Measurements from ENCODE around the gene SGSM1.
"Not testable (repeated sequence)": the region's sequence is repeated elsewhere in the genome, so short reads cannot be mapped to it uniquely, and the experiment has no call there.

Gene SGSM1

DNA sequence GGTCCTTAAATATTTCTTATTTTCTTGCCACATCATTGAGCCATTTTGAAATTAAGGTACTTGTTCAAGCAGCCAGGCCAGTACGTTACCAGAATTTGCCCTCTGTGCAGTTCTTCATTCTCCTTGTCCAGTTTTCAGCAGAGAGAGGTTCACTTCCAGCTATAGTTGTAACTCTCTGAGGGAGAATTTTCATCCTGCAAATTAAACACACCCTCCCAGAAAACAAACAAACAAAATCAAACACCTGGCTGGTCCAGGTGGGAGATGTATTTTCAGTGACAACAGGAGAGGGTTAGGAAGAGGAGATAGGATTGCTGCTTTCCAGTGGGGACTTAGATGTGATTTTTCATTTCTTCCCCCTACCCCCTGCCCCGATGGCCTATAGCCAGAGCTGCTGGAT lies 95.4 kb downstream of the SGSM1 start:
- no peak for DNase-seq (ENCODE audit: low spot score)

DNA sequence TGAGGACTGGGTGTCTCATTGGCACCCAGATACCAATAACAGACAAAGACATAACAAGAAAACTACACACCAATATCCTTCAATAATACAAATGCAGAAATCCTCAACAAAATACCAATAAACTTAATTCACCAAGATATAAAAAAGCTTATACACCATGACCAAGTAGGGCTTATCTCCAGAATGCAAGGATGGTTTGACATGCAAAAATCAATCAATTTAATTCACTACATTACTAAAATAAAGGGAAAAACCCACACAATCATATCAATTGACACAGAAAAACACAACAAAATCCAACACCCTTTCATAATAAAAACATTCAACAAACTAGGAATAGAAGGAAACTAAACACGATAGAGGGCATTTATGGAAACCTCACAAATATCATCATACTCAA lies 99.9 kb downstream of the SGSM1 start:
- no peak for DNase-seq (ENCODE audit: low spot score)

DNA sequence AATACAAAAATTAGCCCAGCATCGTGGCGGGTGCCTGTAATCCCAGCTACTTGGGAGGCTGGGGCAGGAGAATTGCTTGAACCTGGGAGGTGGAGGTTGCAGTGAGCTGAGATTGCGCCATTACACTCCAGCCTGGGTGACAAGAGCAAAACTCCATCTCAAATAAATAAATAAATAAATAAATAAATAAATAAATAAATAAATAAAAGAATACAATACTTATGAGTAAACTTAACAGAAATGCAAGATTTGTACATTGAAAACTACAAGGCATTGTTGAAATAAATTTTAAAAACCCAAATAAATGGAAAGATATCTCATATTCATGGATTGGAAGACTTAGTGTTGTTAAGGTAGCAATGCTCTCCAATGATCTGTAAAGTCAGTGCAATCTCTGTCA lies 101.1 kb downstream of the SGSM1 start:
- DNase-seq (ENCODE audit: low spot score), result not testable (repeated sequence)

DNA sequence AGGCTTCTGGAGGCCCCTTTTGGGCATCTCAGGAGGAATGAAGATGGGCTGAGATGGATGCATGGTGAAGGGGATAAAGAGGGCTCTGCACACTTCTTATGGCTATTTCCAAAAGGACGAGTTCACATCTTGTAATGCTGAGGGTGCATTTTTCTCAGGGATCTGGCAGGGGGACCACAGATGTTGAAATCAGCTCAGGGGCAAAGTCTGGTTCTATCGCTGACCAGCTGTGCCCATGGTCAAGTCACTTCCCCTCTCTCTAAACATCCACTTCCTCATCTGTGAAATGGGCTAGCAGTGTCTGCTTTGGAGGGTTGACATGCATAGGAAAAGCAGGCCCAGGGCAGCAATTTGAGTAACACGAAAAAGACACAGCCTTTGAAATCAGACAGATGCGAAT lies 114.0 kb downstream of the SGSM1 start:
- no peak for DNase-seq (ENCODE audit: low spot score)

DNA sequence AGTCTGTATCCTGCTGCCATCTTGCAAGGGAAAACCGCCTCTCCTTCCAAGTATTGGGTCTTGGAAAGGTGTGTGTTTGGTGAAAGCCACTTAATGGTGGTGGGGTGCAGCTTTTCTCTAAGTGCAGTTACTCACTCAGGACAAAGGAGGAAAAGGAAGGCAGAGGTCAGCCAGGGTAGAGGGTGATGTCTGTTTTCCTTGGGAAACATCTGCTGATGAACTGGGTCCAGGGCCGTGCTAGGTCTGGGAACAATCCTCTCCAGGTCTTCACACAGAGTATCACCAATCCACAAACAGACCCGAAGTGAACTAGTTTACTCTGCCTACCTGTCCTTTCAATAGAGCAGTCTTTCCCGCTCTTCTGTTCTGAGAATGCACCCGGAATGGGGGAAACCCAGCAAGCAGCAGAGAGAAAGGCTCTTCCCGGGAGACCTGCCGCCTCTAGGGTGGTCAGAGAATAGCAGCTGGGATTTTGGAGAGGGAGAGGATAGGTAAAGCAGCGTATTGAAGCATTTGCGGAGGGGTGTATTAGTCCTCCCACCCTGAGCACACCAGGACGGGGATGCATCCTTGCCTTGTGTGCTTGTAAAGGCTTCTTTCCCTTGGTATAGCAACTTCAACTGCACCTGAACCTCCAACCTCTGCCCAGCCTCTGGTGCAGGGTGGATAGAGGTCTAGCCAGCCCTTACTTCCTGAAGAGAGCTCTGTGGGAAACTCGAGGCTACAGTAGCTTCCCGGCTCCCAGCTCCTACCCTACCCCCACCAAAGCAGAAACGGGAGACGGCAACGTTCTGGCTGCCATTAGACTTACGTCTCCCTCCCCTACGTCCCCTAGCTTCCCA lies 119.8 kb downstream of the SGSM1 start:
- no peak for DNase-seq (ENCODE audit: low spot score)

DNA sequence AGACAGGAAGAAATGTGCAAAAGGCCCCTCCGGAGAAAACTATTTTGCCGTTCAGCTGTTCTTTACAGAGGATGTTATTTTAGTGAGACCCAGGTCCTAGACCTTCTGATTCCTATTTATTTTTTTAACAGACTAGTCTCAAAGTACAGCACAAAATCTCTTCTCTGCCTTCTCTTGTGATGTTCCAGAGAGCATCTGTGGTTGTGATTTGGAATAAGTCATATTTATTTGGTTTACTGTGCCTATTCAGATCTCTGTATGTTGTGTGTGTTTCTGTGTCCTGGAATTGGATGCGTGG lies 120.4 kb downstream of the SGSM1 start:
- no peak for DNase-seq (ENCODE audit: low spot score)

DNA sequence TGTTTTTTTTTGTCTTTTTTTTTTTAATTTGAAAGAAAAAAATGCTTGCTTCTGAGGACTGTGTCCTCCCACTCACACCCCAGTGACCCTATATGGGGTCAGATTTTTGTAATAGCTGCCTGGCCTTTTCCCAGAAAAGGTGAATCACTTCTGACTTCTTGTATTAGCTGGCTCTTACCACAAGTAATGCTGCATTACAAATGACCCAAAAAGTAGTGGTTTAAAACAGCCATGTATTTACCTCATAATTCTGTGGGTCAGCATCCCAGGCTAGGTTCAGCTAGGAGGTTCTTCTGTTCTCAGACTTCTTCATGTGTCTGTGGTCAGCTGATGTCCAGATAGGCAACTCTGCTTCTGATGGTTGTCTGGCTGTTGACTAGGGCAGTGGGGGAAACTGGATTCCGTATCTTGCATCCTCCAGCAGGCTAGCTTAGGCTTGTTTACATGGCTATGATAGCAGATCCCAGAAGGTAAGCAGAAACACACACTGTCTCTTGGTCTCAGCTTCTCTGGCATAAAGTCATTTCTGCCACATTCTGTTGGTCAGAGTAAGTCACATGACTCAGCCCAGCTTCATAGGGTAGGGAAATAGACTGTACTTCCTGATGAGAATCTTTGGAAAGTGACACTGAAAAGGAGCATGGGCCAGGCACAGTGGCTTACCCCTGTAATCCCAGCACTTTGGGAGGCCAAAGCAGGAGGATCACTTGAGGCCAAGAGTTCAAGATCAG lies 121.0 kb downstream of the SGSM1 start:
- DNase-seq (ENCODE audit: low spot score), result no peak

DNA sequence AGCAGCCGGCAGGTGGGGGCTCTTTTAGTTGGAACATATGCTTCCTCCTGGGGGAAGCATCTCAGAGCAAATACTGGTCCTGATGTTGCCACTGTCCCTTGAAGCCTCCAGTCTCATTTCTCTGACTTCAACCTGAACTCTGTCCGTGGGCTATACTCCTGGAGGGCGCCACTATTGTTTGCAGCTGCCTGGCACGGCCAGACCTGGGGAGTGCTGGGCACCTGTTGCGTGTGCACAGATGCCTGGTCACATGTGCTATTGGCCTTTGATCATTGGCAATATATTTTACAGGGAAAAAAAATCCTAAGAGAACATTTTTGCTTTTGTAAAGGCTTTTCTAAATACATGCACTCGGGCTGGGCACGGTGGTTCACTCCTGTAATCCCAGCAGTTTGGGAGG lies 122.3 kb downstream of the SGSM1 start:
- DNase-seq (ENCODE audit: low spot score), result no peak

DNA sequence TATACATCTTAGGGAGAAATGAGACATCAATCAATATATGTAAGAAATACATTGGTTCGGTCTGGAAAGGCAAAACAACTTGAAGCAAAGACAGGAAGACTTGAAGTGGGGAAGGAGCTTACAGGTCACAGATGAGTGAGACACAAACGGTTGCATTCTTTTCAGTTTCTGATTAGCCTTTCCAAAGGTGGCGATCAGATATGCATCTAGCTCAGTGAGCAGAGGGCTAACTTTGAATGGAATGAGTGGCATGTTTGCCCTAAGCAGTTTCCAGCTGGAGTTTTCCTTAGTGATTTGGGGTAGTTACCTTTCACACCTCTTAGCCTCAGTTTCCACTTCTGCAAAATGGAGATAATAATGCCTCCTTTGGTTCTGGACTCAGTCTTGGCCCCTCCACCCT lies 124.7 kb downstream of the SGSM1 start:
- DNase-seq (ENCODE audit: low spot score), result no peak

DNA sequence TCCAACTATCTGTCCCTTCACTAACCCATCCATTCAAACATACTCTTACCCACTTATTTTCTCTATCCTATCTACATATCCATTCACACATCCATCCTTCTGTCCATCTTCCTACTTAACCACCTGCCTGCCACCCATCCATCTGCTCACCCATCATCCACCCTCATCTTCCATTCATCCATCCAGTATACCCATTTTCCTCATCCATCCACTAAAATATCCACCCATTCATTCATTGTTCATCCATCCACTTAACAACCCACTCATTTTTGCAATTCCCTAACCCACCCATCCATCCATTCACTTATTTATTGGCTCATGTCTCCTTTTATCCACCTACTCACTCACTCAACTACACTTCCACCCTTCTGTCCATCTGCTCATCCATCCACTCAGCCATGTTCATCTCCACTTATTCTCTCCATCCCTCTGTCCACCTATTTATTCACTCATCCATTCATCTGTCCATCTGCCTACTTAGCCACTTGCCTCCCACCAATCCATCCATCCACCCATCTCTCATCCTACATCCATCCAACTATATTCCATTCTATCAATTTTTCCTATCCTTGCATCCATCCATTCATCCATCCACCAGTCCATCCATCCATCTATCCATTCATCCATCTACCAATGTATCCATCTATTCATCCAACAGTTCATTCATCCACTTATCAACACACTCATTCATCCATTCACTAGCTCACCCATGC lies 129.9 kb downstream of the SGSM1 start:
- no peak for DNase-seq (ENCODE audit: low spot score)

DNA sequence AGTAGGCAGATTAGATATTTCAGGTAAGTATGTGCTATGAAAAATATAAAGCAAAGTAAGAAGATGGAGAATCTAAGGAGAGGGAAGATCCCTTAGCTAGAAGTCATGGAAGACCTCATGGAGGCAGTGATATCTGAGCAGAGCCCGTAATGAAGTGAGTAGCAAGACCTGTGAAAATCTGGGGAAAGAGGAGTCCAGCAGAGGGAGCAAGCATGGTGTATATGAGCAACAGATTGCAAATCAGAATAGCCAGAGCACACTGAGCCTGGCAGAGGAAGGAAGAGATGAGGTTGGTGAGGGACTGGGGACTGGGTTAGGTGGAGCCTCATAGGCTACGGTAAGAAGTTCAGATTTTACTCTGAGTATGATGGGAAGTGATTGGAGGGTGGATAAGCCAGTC lies 131.1 kb downstream of the SGSM1 start:
- no peak for DNase-seq (ENCODE audit: low spot score)

DNA sequence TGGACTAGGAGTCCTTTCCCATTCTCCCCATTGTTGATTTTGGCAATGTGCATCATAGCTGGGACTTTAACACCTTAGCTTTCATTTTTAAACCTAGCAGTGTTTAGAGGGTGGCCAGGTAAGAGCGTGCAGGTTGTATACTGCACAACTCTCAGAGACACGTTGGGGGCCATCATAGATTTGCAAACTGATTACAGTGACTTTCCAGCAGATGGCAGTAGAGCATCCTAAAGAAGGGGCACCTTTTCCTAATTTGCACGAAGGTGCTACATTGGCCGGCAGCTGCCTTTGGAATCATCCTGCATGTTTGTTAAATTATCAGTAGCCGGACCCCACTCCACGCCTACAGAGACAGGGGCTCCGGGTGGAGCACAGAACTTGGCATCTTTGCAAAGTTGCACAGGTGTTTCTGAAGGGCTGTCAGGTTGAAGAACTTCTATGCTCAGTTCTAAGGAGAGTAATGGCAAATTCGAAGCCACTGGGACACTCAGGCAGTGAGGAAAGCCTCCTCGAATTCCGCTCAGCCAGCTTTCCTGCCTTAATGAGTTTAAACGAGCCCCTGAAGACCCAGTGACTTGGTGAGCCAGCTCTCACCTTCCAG lies 132.8 kb downstream of the SGSM1 start:
- DNase-seq (ENCODE audit: low spot score), result no peak

DNA sequence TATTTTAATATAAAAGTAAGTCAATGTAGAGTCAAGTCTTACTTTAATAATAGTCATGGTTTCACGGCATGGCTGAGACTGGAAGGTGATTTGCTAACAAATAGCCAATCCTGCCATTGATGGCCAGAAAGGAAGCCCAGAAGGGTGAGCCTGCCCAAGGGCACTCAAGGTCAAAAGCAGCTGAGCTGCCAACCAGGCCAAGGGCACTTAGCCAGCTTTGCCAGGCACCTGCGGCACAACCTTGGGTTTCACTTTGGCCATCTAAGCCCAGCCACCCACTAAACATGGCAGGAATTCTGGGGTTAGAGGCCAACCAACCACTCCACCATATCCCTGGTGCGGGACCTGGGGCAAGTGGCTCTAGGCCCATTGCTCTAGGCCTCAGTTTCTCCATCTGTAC lies 136.3 kb downstream of the SGSM1 start:
- DNase-seq (ENCODE audit: low spot score), result no peak

DNA sequence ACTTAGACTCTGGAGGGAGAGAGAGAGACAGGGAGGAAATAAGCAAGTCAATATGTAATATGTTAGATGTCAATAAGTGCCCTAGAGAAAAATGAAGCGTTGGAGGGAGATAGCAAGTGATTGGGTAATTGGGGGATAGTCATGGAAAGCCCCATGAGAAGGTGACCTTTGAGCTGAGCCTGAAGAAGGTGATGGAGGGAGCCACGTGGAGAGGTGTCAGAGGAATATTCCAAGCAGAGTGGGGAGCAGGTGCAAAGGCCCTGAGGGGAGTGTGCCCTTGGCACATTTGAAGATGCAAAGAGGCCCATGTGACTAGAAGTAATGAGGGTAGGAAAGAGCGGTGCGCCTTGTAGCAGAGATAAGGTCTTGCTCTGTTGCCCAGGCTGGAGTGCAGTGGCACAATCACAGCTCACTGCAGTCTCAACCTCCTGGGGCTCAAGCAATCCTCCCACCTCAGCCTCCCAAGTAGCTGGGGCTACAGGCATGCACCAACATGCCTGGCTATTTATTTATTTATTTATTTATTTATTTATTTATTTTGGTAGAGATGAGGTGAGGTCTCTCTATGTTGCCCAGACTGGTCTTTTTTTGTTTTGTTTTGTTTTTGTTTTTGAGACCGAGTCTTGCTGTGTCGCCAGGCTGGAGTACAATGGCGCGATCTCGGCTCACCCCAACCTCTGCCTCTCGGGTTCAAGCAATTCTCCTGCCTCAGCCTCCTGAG lies 138.4 kb downstream of the SGSM1 start:
- DNase-seq (ENCODE audit: low spot score), result no peak

DNA sequence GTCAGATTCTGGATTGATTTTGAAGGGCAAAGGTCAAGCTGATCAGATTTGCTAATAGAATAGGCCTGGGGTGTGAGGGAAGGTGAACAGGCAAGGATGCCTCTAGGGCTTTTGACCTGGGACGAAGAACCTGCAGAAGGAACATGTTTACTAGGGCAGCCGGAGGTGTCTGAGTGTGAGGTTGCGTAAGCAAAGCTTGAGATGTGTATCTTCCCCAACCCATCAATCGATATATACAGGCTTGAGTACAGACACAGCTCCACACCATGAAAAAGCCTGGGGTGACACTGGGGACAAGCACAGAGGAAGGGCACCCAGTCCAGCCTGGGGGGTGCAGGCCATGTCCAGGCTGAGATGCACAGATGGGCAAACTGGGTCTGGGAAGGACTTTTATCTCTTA lies 139.4 kb downstream of the SGSM1 start:
- DNase-seq (ENCODE audit: low spot score), result no peak

DNA sequence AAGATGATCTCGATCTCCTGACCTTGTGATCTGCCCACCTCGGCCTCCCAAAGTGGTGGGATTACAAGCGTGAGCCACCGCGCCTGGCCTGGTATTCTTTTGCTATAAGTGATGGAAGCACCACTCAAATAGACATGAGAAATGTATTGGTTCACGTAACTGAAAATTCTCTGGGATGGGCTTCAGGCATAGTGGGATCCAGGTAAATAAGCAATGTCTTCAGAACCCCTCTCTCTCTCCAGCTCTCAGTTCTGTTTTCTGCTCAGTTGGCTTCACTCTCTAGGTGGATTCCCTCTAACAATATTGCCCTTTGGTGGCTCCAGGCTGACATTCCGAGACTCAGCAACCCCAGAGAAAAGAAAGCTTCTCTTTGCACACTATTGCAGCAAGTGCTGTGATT lies 141.4 kb downstream of the SGSM1 start:
- DNase-seq (ENCODE audit: low spot score), result no peak

DNA sequence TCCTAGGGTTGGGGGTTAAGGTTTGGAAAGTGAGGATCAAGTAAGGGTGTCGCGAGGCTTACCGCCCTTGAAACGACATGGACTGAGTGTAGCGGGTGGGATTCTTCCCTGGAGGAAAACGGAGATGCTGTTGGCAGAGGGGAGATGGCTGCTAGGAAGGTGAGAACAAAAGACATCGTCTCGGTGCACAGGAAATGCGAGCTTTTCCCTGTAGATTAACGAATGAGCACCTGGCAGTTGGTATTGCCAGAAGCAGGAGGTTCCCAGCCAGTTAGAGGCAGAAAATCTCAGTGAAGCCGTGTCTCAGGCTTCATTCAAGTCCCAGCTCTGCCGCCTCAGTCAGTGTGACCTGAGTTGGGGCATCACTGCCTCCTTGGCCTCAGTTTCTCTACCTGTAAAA lies 141.9 kb downstream of the SGSM1 start:
- no peak for DNase-seq (ENCODE audit: low spot score)

DNA sequence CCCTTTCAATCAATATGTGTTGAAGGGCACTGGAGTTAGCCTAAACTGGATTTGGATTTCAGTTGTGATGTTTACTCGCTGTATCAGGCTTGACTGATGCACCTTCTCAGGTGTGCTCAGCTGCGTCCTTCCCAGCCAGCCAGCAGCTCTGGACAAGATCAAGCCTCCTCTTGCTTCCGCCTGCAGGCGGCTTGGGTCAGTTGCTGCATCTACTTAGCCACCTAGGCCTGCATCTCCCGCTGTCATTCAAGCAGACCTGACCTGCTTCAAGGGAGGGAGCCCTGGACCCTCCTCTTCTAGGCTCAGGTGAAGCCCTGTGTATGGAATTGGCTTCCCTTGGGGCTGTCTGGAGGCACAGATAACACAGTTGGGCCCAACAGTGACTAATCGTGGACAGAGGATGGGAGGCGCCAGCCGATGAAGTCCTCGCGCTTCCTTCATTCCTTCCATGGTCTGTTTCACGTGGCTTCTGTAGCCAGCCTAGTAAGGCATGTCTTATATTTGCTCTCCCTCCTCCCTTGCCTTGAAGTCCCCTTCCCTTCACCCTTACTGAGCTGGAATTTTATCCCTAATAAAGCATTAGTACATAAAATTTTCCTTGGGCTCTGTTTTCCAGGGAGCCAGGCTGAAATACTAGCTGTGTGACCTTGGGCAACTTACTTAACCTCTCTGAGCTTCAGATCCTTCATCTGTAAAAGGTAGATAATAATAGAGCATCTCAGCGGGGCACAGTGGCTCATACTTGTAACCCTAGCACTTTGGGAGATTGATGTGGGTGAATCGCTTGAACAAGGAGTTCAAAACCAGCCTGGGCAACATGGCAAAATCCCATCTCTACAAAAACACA lies 142.6 kb downstream of the SGSM1 start:
- DNase-seq (ENCODE audit: low spot score), result no peak

DNA sequence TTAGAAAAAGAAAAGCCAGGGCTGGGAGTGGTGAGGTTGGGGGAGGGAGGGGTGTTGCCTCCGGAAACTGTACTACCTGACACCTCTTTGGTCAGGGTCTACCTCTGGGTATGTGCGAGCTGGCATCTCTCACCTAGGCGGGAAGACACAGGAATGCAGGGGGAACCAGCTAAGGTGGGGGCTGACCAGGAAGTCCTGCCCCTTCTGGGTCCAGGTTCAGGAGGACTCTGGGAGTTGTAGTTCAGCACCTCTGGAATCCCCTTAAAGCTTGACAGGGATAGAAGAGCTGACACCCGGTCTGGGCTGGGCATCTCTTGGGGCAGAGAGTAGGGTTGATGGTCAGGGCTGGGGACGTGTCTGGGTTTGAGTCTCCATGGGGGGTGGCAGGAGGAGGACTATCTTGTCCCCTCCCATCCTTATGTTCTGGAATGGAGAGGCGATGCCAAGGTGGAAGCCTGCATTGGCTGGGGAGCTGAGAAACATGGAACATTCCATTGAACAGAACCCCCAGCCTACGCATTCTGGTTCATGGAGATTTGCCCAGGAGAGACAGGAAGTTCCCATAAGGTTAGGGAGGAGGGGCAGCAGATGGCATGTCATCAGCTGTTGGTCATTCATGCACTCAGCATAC lies 144.4 kb downstream of the SGSM1 start:
- no peak for DNase-seq (ENCODE audit: low spot score)

DNA sequence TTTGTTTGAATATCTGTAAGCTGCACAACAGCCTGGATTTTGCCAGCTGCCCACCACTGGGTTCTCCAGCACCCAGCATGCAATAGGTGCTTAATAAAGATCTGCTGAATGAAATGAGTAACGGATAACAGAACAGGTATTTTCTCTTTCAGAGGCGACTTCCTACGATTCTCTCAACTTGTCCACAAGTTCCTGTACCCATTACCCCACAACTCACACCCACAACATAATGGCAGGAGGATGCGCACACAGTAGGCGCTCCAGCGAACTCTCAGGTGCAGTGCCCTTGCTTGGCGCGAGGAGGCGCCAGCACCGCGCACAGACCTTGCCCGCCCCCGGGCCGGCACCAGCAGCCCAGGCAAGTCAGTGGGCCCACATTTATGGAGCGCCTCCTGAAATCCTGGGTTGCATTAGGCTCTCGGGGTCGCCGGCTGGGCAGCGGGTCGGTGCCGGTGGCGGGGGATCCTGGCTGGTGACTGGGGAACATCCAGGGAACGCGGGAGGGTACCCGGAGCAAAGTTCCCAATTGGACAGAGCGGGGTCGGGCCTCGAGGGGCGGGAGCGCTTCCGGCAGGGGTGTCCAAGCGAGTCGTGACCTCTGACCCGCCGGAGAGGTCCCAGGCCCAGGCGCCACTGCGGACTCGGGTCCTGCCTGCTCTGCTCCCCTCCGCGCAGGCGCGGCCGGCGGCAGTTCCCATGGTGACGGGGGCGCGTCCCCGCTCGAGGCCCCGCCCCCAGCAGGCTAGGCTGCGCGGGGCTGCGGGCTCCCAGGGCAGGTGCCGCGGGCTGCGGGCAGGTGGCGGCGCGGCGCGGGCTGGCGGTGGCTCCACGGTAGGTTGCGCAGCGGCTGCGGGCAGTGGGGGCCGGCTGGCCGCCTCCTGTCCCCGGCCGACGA lies 146.2 kb downstream of the SGSM1 start, which contains the start of gene KIAA1671:
Gene KIAA1671 (plus strand): TSS at position 775 of the 895 bp plus-strand sequence. CDS start 75,284 bp downstream, outside the sequence.
- peak; percentile 78 for DNase-seq (ENCODE audit: low spot score)
